ENCODE data around the gene LMBRD1.

The LMBRD1 gene

DNA sequence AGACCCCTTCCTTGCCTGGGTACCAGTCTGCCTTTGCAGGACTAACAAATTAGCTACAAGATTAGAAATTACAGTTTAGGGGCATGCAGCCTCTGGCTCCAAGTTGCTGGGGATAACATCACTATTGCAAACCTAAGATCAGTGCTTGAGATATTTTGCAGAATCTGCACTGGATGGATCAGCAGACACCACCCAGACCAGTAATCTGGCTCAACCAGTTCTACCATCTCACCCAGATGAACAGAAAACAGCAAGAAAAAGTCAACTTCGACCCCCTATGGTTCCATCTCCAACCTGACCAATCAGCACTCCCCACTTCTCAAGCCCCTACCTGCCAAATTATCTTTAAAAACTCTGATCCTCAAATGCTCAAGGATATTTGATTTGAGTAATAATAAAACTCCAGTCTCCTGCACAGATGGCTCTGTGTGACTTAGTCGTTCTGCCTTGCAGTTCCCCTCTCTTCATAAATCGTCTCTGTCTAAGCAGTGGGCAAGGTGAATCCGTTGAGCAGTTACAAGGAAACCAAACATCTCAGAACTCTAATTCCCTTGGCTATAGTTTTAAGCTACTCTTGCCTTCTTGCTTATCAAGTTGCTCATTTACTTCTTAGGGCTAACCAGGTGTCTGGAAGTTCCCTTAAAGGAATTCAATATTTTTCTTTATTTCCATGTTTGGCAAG is 16.1 kb upstream of the LMBRD1 start:
- ATAC-seq = no peak
- TF ChIP-seq ZNF565 (CRISPR knock-in tag; conservative IDR thresholded peaks at IDR 0.05; ENCODE audit: low read depth) (no peak), ESRRG (CRISPR knock-in tag; IDR thresholded peaks at IDR 0.05) (no peak), ZNF8 (CRISPR knock-in tag; IDR thresholded peaks at IDR 0.05) (no peak), ARNTL (CRISPR knock-in tag; IDR thresholded peaks at IDR 0.05; ENCODE audit: borderline replicate concordance, low read depth) (no peak), PPARA (CRISPR knock-in tag; IDR thresholded peaks at IDR 0.05; ENCODE audit: borderline replicate concordance) (no peak), OSR1 (CRISPR knock-in tag; IDR thresholded peaks at IDR 0.05) (no peak), ZFP3 (CRISPR knock-in tag; IDR thresholded peaks at IDR 0.05) (no peak), RARB (CRISPR knock-in tag; IDR thresholded peaks at IDR 0.05) (no peak), ZC3H10 (CRISPR knock-in tag; IDR thresholded peaks at IDR 0.05) (no peak), ZNF70 (CRISPR knock-in tag; IDR thresholded peaks at IDR 0.05) (no peak), ZFP30 (CRISPR knock-in tag; IDR thresholded peaks at IDR 0.05) (no peak), TCF4 (CRISPR knock-in tag; IDR thresholded peaks at IDR 0.05; ENCODE audit: borderline replicate concordance) (no peak), CSDC2 (CRISPR knock-in tag; IDR thresholded peaks at IDR 0.05) (no peak)
- TF ChIP-seq, protein P1, sequence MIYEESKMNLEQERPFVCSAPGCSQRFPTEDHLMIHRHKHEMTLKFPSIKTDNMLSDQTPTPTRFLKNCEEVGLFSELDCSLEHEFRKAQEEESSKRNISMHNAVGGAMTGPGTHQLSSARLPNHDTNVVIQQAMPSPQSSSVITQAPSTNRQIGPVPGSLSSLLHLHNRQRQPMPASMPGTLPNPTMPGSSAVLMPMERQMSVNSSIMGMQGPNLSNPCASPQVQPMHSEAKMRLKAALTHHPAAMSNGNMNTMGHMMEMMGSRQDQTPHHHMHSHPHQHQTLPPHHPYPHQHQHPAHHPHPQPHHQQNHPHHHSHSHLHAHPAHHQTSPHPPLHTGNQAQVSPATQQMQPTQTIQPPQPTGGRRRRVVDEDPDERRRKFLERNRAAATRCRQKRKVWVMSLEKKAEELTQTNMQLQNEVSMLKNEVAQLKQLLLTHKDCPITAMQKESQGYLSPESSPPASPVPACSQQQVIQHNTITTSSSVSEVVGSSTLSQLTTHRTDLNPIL (CRISPR knock-in tag; IDR thresholded peaks at IDR 0.05; ENCODE audit: low read depth) = no peak
- TF ChIP-seq, protein P2, sequence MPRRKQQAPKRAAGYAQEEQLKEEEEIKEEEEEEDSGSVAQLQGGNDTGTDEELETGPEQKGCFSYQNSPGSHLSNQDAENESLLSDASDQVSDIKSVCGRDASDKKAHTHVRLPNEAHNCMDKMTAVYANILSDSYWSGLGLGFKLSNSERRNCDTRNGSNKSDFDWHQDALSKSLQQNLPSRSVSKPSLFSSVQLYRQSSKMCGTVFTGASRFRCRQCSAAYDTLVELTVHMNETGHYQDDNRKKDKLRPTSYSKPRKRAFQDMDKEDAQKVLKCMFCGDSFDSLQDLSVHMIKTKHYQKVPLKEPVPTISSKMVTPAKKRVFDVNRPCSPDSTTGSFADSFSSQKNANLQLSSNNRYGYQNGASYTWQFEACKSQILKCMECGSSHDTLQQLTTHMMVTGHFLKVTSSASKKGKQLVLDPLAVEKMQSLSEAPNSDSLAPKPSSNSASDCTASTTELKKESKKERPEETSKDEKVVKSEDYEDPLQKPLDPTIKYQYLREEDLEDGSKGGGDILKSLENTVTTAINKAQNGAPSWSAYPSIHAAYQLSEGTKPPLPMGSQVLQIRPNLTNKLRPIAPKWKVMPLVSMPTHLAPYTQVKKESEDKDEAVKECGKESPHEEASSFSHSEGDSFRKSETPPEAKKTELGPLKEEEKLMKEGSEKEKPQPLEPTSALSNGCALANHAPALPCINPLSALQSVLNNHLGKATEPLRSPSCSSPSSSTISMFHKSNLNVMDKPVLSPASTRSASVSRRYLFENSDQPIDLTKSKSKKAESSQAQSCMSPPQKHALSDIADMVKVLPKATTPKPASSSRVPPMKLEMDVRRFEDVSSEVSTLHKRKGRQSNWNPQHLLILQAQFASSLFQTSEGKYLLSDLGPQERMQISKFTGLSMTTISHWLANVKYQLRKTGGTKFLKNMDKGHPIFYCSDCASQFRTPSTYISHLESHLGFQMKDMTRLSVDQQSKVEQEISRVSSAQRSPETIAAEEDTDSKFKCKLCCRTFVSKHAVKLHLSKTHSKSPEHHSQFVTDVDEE (CRISPR knock-in tag; IDR thresholded peaks at IDR 0.05) = no peak
- TF ChIP-seq, protein P3, sequence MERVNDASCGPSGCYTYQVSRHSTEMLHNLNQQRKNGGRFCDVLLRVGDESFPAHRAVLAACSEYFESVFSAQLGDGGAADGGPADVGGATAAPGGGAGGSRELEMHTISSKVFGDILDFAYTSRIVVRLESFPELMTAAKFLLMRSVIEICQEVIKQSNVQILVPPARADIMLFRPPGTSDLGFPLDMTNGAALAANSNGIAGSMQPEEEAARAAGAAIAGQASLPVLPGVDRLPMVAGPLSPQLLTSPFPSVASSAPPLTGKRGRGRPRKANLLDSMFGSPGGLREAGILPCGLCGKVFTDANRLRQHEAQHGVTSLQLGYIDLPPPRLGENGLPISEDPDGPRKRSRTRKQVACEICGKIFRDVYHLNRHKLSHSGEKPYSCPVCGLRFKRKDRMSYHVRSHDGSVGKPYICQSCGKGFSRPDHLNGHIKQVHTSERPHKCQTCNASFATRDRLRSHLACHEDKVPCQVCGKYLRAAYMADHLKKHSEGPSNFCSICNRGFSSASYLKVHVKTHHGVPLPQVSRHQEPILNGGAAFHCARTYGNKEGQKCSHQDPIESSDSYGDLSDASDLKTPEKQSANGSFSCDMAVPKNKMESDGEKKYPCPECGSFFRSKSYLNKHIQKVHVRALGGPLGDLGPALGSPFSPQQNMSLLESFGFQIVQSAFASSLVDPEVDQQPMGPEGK (CRISPR knock-in tag; IDR thresholded peaks at IDR 0.05; ENCODE audit: borderline replicate concordance) = no peak
- TF ChIP-seq, protein P4, sequence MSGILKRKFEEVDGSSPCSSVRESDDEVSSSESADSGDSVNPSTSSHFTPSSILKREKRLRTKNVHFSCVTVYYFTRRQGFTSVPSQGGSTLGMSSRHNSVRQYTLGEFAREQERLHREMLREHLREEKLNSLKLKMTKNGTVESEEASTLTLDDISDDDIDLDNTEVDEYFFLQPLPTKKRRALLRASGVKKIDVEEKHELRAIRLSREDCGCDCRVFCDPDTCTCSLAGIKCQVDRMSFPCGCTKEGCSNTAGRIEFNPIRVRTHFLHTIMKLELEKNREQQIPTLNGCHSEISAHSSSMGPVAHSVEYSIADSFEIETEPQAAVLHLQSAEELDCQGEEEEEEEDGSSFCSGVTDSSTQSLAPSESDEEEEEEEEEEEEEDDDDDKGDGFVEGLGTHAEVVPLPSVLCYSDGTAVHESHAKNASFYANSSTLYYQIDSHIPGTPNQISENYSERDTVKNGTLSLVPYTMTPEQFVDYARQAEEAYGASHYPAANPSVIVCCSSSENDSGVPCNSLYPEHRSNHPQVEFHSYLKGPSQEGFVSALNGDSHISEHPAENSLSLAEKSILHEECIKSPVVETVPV (CRISPR knock-in tag; IDR thresholded peaks at IDR 0.05) = no peak

DNA sequence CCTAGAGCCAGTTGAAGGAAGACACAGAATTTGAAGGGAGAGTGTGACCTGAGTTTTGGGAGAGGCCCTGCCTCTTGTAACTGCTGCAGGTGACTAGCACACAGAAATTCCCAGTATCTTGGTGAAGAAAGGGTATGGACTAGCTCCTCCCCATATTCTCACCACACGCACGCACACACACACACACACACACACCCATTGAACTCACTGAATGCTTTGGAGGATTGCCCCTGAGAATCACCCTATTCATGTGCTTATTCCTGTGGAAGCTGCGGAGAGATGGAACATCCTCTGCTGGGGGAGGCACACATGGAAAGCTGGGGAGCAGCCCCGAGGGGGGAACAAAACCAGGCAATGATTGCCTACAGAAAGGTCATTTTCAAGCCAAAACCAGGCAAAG is 6.2 kb upstream of the LMBRD1 start:
- ATAC-seq = no peak
- TF ChIP-seq ZFP3 (CRISPR knock-in tag; IDR thresholded peaks at IDR 0.05) = no peak
- TF ChIP-seq ZFP30 (CRISPR knock-in tag; IDR thresholded peaks at IDR 0.05) = no peak
- no peak for TF ChIP-seq ZC3H10 (CRISPR knock-in tag; IDR thresholded peaks at IDR 0.05)
- no peak for TF ChIP-seq TCF4 (CRISPR knock-in tag; IDR thresholded peaks at IDR 0.05; ENCODE audit: borderline replicate concordance)
- TF ChIP-seq, protein P5, sequence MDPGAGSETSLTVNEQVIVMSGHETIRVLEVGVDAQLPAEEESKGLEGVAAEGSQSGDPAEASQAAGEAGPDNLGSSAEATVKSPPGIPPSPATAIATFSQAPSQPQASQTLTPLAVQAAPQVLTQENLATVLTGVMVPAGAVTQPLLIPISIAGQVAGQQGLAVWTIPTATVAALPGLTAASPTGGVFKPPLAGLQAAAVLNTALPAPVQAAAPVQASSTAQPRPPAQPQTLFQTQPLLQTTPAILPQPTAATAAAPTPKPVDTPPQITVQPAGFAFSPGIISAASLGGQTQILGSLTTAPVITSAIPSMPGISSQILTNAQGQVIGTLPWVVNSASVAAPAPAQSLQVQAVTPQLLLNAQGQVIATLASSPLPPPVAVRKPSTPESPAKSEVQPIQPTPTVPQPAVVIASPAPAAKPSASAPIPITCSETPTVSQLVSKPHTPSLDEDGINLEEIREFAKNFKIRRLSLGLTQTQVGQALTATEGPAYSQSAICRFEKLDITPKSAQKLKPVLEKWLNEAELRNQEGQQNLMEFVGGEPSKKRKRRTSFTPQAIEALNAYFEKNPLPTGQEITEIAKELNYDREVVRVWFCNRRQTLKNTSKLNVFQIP (CRISPR knock-in tag; IDR thresholded peaks at IDR 0.05; ENCODE audit: borderline replicate concordance, low read depth) = no peak
- TF ChIP-seq RARB (CRISPR knock-in tag; IDR thresholded peaks at IDR 0.05) = no peak
- TF ChIP-seq ARNTL (CRISPR knock-in tag; IDR thresholded peaks at IDR 0.05; ENCODE audit: borderline replicate concordance, low read depth) = no peak
- TF ChIP-seq TOX (CRISPR knock-in tag; IDR thresholded peaks at IDR 0.05; ENCODE audit: borderline replicate concordance) = no peak
- no peak for TF ChIP-seq ZNF565 (CRISPR knock-in tag; conservative IDR thresholded peaks at IDR 0.05; ENCODE audit: low read depth)
- no peak for TF ChIP-seq CSDC2 (CRISPR knock-in tag; IDR thresholded peaks at IDR 0.05)
- no peak for TF ChIP-seq ZNF70 (CRISPR knock-in tag; IDR thresholded peaks at IDR 0.05)
- TF ChIP-seq, protein P4 (CRISPR knock-in tag; IDR thresholded peaks at IDR 0.05) = no peak
- TF ChIP-seq, protein P1 (CRISPR knock-in tag; IDR thresholded peaks at IDR 0.05; ENCODE audit: low read depth) = no peak
- TF ChIP-seq GLIS3 (CRISPR knock-in tag; IDR thresholded peaks at IDR 0.05) = no peak
- TF ChIP-seq, protein P3 (CRISPR knock-in tag; IDR thresholded peaks at IDR 0.05; ENCODE audit: borderline replicate concordance) = no peak
- TF ChIP-seq ZNF8 (CRISPR knock-in tag; IDR thresholded peaks at IDR 0.05) = no peak
- TF ChIP-seq ESRRG (CRISPR knock-in tag; IDR thresholded peaks at IDR 0.05) = no peak

Data from SK-N-SH treated with all-trans-retinoic acid at 6 μM for 48 hours (cell line).